GOT3 (cell line): ENCODE results near the gene ZFP30.

ENCODE experiments used
- DNase-seq: peaks from one replicate; lab custom pipeline; 2025; ENCODE audit warnings: mixed read lengths; lab: John Stamatoyannopoulos, UW

ZFP30 gene

GRCh38 chr19:37564624-37565369 lies 90.5 kb downstream of the ZFP30 start:
- no peak for DNase-seq
